Glutamatergic neuron (in vitro differentiated cells): ENCODE results near the gene POTEB3. TPM values are rescaled to one million over a fixed set of nuclear protein-coding genes. Genes with fewer than 3 reads are reported as not detected.
"Not testable (repeated sequence)": the region's sequence is repeated elsewhere in the genome, so short reads cannot be mapped to it uniquely, and the experiment has no call there.

Source experiments
- DNase-seq: peaks from one replicate; pipeline ENCODE4 v3.0.0; 2022
- H3K27ac Mint-ChIP-seq: one replicate; pipeline ENCODE4 v1.8.0; 2020; ENCODE audit warnings: mild to moderate bottlenecking, mixed read lengths, inconsistent platforms; ENCODE audit not compliant: unreplicated experiment
- H3K27me3 Mint-ChIP-seq: one replicate; pipeline ENCODE4 v1.8.0; 2020; ENCODE audit warnings: mild to moderate bottlenecking, moderate library complexity, mixed read lengths, inconsistent platforms; ENCODE audit not compliant: unreplicated experiment
- H3K36me3 Mint-ChIP-seq: one replicate; pipeline ENCODE4 v1.8.0; 2020; ENCODE audit warnings: mild to moderate bottlenecking, mixed read lengths, inconsistent platforms; ENCODE audit not compliant: unreplicated experiment
- H3K4me1 Mint-ChIP-seq: one replicate; pipeline ENCODE4 v1.8.0; 2020; ENCODE audit warnings: mild to moderate bottlenecking, low read depth, mixed read lengths, inconsistent platforms; ENCODE audit not compliant: unreplicated experiment
- H3K4me3 Mint-ChIP-seq: one replicate; pipeline ENCODE4 v1.8.0; 2020; ENCODE audit warnings: mild to moderate bottlenecking, mixed read lengths, inconsistent platforms; ENCODE audit not compliant: unreplicated experiment
- H3K9me3 Mint-ChIP-seq: one replicate; pipeline ENCODE4 v1.8.0; 2020; ENCODE audit warnings: mild to moderate bottlenecking, moderate library complexity, mixed read lengths, inconsistent platforms; ENCODE audit not compliant: unreplicated experiment
- long read RNA-seq: library from polyadenylated mRNA; unstranded; transcript quantifications from one replicate; pipeline ENCODE4 v2.0.0, GENCODE V29; 2020; ENCODE audit not compliant: unreplicated experiment
- total RNA-seq: library from RNA; stranded (reverse); fragmentation: NEBNext Ultra II Directional; extraction: Animal tissue kit (Norgen Biotek cat#: 25700); gene quantifications from one replicate; pipeline ENCODE4 v1.2.1, GENCODE V29; 2021; ENCODE audit not compliant: unreplicated experiment

POTEB3 gene
- total RNA-seq = not detected
- long read RNA-seq = 0 reads

DNA sequence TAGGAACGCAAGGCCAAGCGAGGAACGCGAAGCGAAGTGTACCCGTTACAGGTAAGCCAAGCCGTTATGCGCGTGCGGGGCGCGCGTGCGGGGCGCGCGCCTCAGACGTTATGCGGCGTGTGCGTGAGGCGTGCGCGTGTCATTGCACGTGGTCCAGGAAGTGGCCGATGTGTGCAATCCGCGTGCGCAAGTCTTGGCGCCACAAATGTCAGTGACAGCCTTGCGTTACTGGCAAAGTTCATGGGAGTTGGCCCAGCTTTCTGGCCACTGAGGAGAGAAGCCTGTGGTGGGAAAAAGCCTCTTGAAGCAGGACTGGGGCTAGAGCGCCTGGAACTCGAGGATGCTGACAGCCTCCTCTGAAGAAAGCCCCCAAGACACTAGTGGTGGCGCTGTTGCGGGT lies at the start of gene POTEB3:
POTEB3 (minus strand) TSS at position 101 of the 400 bp plus-strand sequence. CDS start 488 bp downstream, outside the sequence.
- not testable (repeated sequence) for DNase-seq, H3K9me3 Mint-ChIP-seq, H3K27me3 Mint-ChIP-seq, H3K4me1 Mint-ChIP-seq, H3K27ac Mint-ChIP-seq, H3K36me3 Mint-ChIP-seq, H3K4me3 Mint-ChIP-seq

- not testable (repeated sequence) for H3K4me1 Mint-ChIP-seq, H3K36me3 Mint-ChIP-seq, H3K9me3 Mint-ChIP-seq
These were observed 13.4 kb upstream of the POTEB3 start for GRCh38 chr15:21453683-21454082.

DNA sequence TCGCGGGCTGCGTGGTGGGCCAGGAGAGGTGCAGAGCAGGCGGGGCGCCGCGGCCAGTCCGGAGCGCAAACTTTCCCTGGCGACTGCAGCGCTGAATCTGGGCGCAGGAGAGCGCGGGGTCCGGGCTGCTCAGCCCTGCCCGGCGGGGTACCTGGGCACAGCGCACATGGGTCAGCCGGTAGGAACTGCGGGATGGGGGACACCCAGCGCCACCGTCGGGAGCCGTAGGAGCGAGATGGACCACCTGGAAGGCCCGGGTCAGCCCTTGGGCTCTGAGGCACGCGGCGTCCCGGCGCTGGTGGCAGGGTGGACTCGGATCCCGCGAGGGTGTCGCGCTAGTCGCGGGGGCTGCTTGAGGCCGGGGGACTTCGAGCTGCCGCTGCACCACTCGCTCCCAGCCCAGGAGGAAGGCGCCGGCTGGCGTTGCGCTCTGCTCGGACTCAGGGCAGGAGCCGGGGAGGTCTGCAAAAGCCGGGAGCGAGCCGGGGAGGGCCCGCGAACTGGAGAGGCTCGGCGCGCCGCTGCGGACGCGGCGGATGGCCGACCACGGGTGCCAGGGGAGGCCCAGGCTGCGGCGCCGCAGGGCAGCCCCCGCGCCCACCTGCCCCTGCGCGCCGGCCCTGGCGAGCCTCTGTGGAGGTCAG lies 11.7 kb upstream of the POTEB3 start:
- not testable (repeated sequence) for H3K27me3 Mint-ChIP-seq, H3K27ac Mint-ChIP-seq, H3K36me3 Mint-ChIP-seq, H3K4me3 Mint-ChIP-seq, H3K9me3 Mint-ChIP-seq, H3K4me1 Mint-ChIP-seq, DNase-seq

More at GRCh38 chr15:21453683-21454082, 13.4 kb upstream of the POTEB3 start:
- DNase-seq, H3K27me3 Mint-ChIP-seq, H3K4me3 Mint-ChIP-seq, H3K27ac Mint-ChIP-seq: not testable (repeated sequence)

- not testable (repeated sequence) for H3K9me3 Mint-ChIP-seq, H3K27ac Mint-ChIP-seq, H3K36me3 Mint-ChIP-seq, H3K4me1 Mint-ChIP-seq, H3K27me3 Mint-ChIP-seq, DNase-seq, H3K4me3 Mint-ChIP-seq
These were observed 11.2 kb upstream of the POTEB3 start for GRCh38 chr15:21451487-21451886.

- H3K4me3 Mint-ChIP-seq, H3K27ac Mint-ChIP-seq, H3K36me3 Mint-ChIP-seq, H3K4me1 Mint-ChIP-seq, H3K9me3 Mint-ChIP-seq, H3K27me3 Mint-ChIP-seq, DNase-seq: not testable (repeated sequence)
These were observed 32.9 kb downstream of the POTEB3 start for GRCh38 chr15:21407366-21407765.

GRCh38 chr15:21401531-21401930 lies 38.8 kb downstream of the POTEB3 start:
- not testable (repeated sequence) for DNase-seq, H3K27me3 Mint-ChIP-seq, H3K9me3 Mint-ChIP-seq, H3K27ac Mint-ChIP-seq, H3K4me1 Mint-ChIP-seq, H3K36me3 Mint-ChIP-seq, H3K4me3 Mint-ChIP-seq

GRCh38 chr15:21399111-21399510 lies 41.2 kb downstream of the POTEB3 start:
- H3K36me3 Mint-ChIP-seq = not testable (repeated sequence)

GRCh38 chr15:21398511-21398910 lies 41.8 kb downstream of the POTEB3 start:
- H3K4me3 Mint-ChIP-seq, H3K4me1 Mint-ChIP-seq, H3K36me3 Mint-ChIP-seq, H3K9me3 Mint-ChIP-seq, H3K27me3 Mint-ChIP-seq, DNase-seq, H3K27ac Mint-ChIP-seq: not testable (repeated sequence)

More at GRCh38 chr15:21399111-21399510, 41.2 kb downstream of the POTEB3 start:
- H3K27ac Mint-ChIP-seq, H3K9me3 Mint-ChIP-seq, DNase-seq, H3K27me3 Mint-ChIP-seq, H3K4me3 Mint-ChIP-seq, H3K4me1 Mint-ChIP-seq: not testable (repeated sequence)

GRCh38 chr15:21397656-21398055 lies 42.6 kb downstream of the POTEB3 start:
- H3K27ac Mint-ChIP-seq, DNase-seq, H3K4me1 Mint-ChIP-seq, H3K9me3 Mint-ChIP-seq, H3K27me3 Mint-ChIP-seq, H3K4me3 Mint-ChIP-seq, H3K36me3 Mint-ChIP-seq: not testable (repeated sequence)

DNA sequence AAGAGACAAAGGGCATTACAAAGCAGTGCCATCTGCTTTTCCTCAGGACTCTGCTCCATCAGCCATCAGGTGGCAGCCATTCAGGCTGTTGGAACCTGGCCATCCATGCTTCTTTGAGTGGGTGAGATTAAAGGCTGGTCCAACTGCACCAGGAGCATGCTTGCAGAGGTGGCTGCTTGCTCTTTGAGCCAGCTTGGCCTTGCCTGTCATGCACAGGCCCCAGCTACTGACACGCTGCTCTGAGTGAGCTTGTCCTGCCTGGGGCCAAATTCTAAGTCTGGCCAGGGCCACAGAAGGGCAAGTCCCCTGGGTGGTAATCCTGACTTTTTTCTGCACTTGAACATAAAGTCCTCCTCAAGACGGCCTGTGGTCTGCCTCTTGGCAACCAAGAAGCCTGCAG lies 43.1 kb downstream of the POTEB3 start:
- H3K27me3 Mint-ChIP-seq, H3K27ac Mint-ChIP-seq, H3K36me3 Mint-ChIP-seq, H3K4me1 Mint-ChIP-seq, H3K4me3 Mint-ChIP-seq, H3K9me3 Mint-ChIP-seq, DNase-seq: not testable (repeated sequence)

GRCh38 chr15:21385961-21386360 lies 54.3 kb downstream of the POTEB3 start:
- H3K4me1 Mint-ChIP-seq, H3K36me3 Mint-ChIP-seq, H3K27me3 Mint-ChIP-seq, H3K9me3 Mint-ChIP-seq, H3K27ac Mint-ChIP-seq, DNase-seq, H3K4me3 Mint-ChIP-seq: not testable (repeated sequence)

DNA sequence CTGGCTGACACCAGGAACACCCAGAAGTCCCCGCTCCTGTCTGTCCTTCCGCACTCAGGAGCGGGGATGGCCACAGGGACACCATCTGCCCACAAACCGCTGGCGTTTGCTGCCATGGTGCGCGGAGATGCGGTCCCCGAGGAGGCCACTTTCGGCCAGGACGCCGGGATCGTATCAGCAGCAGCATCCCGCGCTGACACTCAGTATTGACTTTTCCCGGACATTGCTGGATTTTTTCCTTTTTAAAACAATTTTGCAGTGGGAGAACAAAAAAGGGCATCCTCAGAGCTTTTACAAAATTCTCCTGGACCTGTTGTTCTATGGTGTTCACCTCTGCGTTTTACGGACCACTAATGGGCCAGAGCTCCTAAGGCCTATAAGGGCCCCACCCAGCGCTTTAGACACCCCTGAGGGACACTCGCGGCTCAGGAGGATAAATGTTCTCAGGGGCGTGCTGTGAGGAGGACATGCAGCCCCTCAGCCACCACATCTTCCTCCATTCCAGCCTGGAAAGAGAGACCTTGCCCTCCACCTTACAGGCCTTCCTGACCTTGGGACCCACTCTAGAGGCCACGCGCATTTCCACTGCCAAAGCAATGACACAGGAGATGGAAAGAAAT lies 56.3 kb downstream of the POTEB3 start:
- H3K36me3 Mint-ChIP-seq, H3K4me1 Mint-ChIP-seq, DNase-seq, H3K9me3 Mint-ChIP-seq, H3K27ac Mint-ChIP-seq, H3K27me3 Mint-ChIP-seq, H3K4me3 Mint-ChIP-seq: not testable (repeated sequence)
